Heart left ventricle (tissue), 13 donors: ENCODE measurements around the gene RBBP4.

Experiments
- POLR2A ChIP-seq, 2 donors: fragments of 450-650 bp; IDR thresholded peaks; one replicate each; pipeline ENCODE4 v1.6.1; 2017; ENCODE audit warnings: antibody characterized with exemption in 2 of 2, mild to moderate bottlenecking in 2 of 2, moderate library complexity in 2 of 2
- TF ChIP-seq, protein P1 (sequence below), 12 donors: fragments of 200-600 bp; sonication (generic) in 4 of 12; IDR thresholded peaks; one replicate each; pipeline versions ENCODE4 v1.5.0 to v1.8.0; 2018 to 2022; ENCODE audit warnings: antibody characterized with exemption in 12 of 12, mild to moderate bottlenecking in 5 of 12
- donor health status: ischemic (EF 13 %, LVEDD 7.1; RV severe dilation, severe dysfunction).
- donor health status: DM: no; HTN: yes; CAD: no.
- donor health status: DM: no; HTN: no; CAD: no.
- donor health status: ischemic (EF 25% LVEDD 6.9; RV normal size, moderate dysfunction).
- donor health status: ischemic (EF 25% LVEDD 5.7; RV mildly dilated, moderate dysfunction).
- donor health status: ischemic (EF 35%, LVEDD 5.7; RV mildly dilated, moderate dysfunction).
- donor health status: nonischemic (EF 11% LVEDD 7.7; RV severe dilation, severe dysfunction).
- donor health status: DM: yes; HTN: yes; CAD: no.
- donor health status: PGD.
- donor health status: ischemic (EF 29% LVEDD 5.4; RV normal size, mild dysfunction).
- donor health status: nonischemic (EF 23%, LVEDD 6.1; RV moderate dilation, normal function).

DNA sequence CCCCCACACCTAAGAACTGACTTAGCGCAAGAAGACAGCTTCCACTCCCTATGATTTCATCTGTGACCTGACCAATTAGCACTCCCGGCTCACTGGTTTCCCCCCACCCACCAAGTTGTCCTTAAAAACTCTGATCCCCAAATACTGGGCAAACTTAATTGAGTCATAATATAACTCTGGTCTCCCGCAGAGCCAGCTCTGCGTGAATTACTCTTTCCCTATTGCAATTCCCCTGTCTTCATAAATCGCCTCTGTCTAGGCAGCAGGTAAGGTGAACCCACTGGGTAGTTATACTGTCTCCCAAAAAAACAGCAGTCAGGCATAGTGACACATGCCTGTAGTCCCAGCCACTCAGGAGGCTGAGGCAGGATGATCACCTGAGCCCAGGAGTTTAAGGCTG, 37.5 kb upstream of the RBBP4 start:
- no peak for TF ChIP-seq POLR2A (IDR thresholded peaks at IDR 0.05)
- TF ChIP-seq, protein P1, sequence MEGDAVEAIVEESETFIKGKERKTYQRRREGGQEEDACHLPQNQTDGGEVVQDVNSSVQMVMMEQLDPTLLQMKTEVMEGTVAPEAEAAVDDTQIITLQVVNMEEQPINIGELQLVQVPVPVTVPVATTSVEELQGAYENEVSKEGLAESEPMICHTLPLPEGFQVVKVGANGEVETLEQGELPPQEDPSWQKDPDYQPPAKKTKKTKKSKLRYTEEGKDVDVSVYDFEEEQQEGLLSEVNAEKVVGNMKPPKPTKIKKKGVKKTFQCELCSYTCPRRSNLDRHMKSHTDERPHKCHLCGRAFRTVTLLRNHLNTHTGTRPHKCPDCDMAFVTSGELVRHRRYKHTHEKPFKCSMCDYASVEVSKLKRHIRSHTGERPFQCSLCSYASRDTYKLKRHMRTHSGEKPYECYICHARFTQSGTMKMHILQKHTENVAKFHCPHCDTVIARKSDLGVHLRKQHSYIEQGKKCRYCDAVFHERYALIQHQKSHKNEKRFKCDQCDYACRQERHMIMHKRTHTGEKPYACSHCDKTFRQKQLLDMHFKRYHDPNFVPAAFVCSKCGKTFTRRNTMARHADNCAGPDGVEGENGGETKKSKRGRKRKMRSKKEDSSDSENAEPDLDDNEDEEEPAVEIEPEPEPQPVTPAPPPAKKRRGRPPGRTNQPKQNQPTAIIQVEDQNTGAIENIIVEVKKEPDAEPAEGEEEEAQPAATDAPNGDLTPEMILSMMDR (IDR thresholded peaks at IDR 0.05) = no peak
